ENCODE measurements around the gene BRINP1.

BRINP1 gene

DNA sequence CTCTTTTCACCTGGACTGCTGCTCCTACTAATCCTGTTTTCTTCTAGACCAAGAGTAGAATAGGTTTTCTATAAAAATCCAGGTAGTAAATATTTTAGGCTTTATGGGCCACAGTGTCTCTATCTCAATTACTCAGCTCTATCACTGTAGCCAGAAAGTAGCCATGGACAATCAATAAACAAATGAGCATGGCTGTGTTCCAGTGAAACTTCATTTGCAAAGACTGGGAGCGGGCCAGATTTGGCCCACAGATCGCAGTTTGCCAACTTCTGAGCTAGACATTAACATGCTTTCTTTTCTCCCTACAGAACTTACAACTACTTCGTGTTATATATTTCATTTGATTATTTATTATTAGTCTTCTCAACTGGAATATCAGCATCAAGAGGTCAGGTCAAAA lies 30.2 kb downstream of the BRINP1 start:
- DNase-seq (ENCODE audit: low spot score), result no peak

DNA sequence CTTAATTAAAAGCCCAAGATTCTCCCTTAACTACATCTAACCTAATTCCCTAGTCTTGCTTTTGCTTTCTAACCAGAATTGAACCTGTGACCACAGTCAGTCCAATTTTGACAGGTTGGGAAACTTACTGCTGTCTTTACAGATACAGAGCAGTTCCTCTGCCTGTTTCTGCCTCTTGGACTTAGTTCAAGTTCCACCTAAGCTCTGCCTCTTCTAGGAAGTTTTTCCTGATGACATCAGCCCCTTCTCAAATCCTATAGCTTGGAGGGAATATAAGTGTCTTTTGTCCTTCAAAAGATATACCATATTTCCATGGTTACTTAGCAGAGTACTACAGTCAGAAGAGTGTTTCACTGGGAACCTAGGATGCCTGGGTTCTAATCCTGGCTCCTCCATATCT lies 31.7 kb downstream of the BRINP1 start:
- DNase-seq (ENCODE audit: low spot score), result no peak

GRCh38 chr9:119334745-119335144 lies 34.5 kb downstream of the BRINP1 start:
- DNase-seq (ENCODE audit: low spot score), result no peak

GRCh38 chr9:119333507-119334229 lies 35.6 kb downstream of the BRINP1 start:
- DNase-seq (ENCODE audit: low spot score), result no peak

- DNase-seq (ENCODE audit: low spot score), result no peak
Measured at GRCh38 chr9:119332522-119332921, 36.7 kb downstream of the BRINP1 start.

DNA sequence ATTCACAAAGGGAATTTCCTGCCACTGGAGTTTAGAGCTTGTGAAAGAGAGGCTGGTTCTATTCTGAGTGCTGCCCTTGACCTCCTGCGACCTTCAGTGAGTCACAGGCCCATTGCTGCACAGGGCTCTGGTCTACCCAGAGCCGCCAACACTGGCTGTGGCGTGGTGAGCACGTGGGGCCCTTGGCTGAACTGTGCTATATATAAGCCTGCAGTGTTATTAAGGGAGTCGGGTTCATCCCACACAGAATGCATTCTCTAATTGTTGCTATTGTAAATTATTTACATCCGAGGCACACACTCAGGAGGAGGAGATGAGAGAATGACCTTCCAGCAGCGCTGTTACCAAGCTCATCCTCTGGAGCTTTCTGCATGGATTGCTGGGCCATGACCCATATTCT lies 47.1 kb downstream of the BRINP1 start:
- DNase-seq (ENCODE audit: low spot score), result no peak

DNA sequence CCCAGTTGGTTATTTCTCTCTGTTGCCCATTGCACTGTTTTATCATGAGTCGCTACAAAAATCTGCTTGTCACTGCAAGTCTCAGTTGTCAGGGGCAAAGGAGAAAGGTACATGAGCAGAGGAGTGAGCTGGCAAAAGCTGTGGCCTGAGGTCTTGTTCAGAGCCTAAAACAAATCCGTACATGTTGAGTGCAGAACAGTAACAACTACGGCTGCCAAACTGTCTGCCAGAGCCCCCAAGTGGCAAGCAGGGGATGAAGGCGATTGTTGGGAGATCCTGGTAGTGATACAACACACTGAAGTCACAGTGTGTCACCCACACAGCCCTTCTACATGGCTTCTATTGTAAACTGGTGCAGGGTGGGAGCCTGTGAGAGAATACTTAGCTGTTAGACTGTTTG lies 50.9 kb downstream of the BRINP1 start:
- no peak for DNase-seq (ENCODE audit: low spot score)

DNA sequence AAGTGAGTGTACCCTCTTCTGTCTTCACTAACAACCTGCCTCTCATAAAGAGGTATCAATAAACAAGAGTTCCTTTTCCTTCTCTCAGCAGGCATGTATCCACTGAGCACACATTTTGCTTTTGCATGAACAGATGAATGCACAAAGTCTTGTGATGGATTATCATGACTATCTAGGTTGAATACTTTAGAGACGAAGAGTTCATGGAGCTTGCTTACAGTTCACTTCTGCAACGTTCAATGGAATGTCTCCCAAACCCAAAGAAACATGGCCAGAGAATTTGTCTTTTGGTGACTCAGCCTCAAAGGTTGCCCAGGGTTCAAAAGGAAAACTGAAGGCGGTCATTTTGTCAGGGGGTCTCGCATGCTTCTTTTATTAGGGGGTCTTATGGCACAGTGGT lies 55.4 kb downstream of the BRINP1 start:
- no peak for DNase-seq (ENCODE audit: low spot score)

- DNase-seq (ENCODE audit: low spot score), result no peak
Measured at GRCh38 chr9:119310741-119311140, 58.5 kb downstream of the BRINP1 start.

DNA sequence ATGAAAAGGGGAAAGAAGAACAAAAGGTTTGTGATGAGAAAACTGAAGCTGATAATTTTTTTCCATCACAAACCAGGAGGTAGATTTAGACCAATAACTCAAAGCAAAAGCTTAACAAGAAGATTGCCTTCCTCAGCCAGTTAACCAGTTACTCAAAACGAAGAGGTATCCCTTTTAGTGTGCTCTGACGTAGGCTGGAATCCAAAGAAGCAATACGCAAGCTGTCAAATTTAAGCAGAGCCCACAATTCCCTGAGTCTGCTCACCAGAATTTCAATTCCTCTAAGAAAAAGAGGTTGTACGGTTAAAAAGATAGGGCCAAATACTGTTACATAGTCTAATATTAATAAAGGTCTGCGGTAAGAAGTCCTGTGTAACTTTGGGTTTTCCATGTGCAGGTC lies 61.8 kb downstream of the BRINP1 start:
- no peak for DNase-seq (ENCODE audit: low spot score)

- no peak for DNase-seq (ENCODE audit: low spot score)
Measured at GRCh38 chr9:119304555-119304954, 64.7 kb downstream of the BRINP1 start.

DNA sequence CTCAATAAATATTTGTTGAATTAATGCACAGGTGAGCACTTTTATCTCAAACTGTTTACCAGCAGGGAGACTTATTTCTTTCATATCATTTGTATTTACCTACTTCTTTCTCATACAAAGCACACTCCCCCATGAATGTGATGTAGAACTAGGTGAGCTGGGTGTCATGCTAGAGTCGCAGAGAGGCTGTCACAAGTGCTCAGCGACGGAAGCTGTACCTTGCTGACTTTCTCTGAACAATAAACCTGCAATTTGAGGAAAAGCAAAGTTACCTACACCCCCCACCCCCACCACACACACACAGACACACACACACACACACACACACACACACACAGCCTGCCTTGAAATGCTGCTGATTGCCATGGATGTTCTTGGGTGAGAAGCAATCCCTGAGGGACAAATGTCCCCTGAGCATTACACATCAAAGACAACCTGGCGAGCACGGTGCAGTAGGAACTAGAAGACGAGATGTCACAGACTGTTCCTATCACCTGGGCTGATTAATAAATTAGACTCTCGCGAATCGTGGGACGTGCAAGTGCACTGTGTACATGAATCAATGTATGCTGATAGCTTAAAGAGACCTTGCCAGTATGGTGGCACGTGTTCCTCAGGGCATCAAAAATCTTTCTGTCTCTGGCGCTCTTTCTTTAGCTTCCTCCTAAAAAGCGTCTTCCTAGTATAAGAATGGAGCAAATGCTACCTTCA lies 66.1 kb downstream of the BRINP1 start:
- no peak for DNase-seq (ENCODE audit: low spot score)

- DNase-seq (ENCODE audit: low spot score), result no peak
Measured at GRCh38 chr9:119298076-119298853, 71.0 kb downstream of the BRINP1 start.

DNA sequence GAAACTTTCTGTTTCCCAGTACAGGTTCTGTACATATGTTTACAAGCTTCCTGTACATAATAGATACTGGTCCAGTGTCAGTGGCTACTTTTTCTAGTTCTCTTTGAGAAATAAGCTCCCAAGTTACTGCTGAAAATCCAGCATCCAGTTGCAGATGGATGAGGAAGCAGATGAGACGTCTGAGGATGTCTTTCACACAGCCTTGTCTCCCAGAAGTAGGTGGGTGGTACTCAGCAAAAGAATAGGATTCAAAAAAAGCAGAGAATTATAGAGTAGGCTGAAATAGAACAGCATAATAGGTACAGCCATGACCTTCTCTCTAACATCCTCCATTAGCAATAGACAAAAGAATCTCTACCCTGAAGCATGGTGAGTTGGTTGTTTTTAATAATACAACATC lies 77.7 kb downstream of the BRINP1 start:
- DNase-seq (ENCODE audit: low spot score), result no peak

GRCh38 chr9:119289740-119290433 lies 79.3 kb downstream of the BRINP1 start:
- peak; percentile 11 for DNase-seq (ENCODE audit: low spot score)

- no peak for DNase-seq (ENCODE audit: low spot score)
Measured at GRCh38 chr9:119284587-119285337, 84.5 kb downstream of the BRINP1 start.

GRCh38 chr9:119284118-119284517 lies 85.1 kb downstream of the BRINP1 start:
- DNase-seq (ENCODE audit: low spot score), result no peak

- DNase-seq (ENCODE audit: low spot score), result no peak
Measured at GRCh38 chr9:119283078-119283794, 86.0 kb downstream of the BRINP1 start.

GRCh38 chr9:119282476-119283077 lies 86.7 kb downstream of the BRINP1 start:
- no peak for DNase-seq (ENCODE audit: low spot score)

- DNase-seq (ENCODE audit: low spot score), result no peak
Measured at GRCh38 chr9:119280740-119281485, 88.3 kb downstream of the BRINP1 start.

All from LoVo (cell line).